Hematopoietic multipotent progenitor cell treated with erythropoietin and hydrocortisone succinate and interleukin-3 and kit ligand, for 4 days (in vitro differentiated cells): Measurements from ENCODE around the gene EMC6.
A peak's percentile ranks its signal among the peaks of the same experiment; 100 is the strongest.

Source experiments
- DNase-seq: peaks from one replicate; pipeline ENCODE4 v3.0.0-alpha.2; 2015

The EMC6 gene

DNA sequence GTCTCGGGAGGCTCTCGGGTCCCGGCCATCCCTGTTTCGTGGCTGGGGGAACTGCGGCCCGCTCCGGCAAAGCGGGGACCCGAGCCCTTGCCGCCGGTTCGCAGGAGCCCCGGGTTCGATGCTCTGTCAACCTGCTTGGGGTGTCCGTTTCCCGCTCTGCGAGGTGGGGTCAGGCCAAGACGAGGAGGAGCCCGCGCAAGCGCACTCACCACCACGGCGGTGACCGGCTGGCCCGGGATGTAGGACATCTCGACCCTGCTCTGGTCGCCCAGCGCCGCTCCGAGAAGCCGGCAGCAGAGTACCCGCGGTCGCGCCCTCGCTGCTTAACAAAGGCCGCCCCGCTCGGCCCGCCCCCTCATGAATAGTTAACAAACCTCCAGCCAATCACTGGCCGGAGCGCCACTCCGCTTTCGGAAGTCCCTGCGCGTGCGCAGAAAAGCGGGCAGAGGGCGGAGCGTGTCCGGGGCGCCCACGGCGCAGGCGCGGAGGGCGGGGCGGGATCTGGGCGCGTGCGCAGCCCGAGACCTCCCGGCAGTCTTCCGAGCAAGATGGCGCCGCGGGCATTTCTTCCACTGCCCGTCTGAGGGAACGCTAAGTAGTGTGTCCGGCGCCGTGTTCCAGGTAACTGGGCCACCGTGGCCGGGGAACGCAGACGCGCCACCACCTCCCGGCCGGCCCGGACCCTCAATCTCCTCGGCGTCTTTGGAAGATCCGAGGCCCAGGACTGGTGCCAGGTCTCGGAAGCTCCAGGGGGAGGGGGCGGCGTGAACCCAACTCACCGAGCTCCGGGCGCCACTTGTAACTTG lies at the start of gene EMC6, which contains the start of gene TAX1BP3:
TSS of gene EMC6 (plus strand) at position 534 of the 806 bp plus-strand sequence. CDS start 335 bp downstream, outside the sequence.
TSS of gene TAX1BP3 (minus strand) at position 300 of the 806 bp plus-strand sequence. CDS start at position 248, 52 bp downstream.
- peak; percentile 99 for DNase-seq

DNA sequence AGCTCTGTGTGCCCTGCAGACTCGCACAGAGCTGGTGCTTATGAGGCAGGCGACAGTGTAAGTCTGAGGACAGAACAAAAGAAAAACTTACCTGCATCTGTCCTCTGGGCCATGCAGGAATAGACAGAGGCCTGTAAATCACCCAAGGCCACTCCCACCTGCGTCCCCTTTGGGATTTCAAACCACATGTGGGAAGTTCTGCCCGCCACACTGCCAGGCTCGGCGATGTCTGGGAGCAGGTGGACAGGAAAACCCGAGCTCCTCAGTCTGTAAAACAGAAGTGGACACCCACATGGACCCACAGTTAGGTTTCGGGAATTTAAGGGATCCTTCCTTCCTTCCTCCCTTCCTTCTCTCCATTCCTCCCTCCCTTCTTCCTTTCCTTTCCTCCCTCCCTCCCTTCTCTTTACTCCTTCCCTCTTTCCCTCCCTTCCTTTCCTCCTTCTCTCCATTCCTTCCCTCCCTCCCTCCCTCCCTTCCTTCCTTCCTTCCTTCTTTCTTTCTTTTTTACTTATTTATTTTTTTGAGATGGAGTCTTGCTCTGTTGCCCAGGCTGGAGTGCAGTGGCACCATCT lies 47.4 kb upstream of the EMC6 start:
- DNase-seq = no peak

DNA sequence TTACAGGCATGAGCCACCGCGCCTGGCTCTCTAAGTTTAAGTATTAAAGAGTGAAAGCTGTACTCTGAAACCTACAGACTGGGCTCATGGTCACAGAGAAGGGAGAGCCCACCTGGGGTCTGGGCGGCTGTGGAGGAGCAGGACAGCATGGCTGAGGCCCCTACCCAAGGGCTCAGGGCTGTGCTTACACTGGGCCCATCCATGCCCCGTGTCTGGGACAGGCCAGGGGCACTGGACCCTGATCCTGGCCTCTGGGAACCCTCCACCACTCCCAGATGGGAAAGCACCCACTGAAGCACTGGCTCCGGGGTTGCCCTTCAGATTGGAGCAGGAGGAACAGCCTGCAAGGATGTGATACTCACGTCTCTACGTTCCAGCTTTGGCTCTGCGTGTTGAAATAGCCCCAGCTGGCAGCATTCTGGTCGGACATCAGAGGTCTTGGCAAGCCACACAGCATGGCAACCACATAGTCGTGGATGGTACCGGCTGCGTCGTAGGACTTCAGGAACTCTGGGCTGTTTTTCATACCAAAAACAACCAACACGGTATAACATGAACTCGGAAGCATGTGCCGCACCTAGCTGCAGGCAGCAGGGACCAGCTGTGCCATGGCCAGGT lies 45.5 kb upstream of the EMC6 start:
- no peak for DNase-seq

DNA sequence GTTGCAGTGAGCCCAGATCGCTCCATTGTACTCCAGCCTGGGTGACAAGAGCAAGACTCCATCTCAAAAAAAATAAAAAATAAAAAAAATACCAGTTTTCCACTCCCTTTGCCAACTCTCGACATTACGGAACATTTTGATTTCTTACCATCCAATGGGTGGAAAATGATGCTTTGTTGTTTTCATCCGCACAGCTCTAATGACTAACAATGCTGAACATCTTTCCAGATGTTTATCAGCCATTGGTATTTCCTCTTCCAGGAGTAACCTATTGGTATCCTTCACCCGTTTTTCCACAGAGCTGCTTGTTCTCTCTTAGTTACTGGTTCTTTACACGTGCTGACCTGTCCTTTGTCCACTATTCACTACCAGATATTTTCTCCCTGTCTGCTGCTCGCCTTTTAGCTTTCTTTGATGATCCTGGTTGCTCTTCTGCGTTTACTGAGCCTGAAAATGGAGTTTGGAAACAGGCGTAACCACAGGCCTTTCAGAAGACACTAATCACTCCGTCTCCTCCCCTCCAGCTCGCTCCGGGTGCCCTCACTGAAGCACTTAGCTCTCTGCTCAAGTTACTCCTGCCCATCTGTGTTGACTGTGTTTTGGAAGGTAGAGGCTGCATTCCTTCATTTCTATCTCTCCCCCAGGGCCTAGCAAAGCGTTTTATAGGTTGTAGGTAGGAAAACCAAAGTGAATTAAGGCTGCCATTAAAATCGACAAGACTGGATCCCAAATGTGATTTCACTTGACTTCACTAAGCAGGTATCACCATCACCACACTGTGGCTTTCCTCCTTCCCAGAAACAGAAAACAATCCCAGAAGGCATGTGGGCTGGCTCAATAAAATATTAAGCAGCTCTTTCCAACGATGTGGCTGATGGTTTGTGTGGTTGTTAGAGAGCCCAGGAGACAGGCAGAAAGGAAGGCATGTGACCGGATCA lies 41.5 kb upstream of the EMC6 start:
- DNase-seq = no peak

DNA sequence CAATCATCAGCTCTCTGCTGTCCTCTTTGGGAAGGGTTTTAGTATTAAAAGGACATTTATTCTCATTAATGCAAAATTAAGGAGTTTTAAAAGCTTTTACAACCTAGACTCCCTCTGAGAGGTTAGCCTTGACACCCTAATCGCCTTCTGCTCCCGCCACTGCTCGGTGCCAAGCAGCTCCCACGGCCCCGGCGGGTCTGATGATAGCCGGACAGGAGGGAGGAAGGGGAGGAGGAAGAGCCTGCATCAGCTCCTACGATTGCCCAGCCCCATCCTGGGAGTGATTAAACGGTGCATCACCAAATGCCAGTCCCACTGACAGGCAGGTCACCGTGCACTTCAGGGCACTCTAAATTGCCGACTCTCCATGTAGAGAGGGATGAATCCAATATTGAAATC lies 40.8 kb upstream of the EMC6 start:
- DNase-seq = no peak

DNA sequence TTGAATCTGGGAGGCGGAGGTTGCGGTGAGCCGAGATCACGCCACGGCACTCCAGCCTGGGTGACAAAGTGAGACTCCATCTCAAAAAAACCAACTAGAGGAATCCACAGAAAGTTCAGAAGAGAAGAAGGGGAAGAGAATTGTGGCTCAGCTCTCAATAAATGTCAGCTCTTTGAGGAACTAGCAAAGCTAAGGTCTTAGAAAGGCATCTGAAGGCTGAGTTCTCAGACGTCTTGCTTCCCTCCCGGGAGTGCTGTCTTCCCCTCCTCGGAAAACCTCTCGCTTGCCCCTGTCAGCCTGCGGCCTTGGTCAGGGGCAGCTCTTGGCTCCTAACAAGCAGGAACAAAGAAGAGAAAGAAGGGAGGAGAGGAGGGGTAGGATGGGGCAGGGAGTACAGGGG lies 37.8 kb upstream of the EMC6 start:
- no peak for DNase-seq

DNA sequence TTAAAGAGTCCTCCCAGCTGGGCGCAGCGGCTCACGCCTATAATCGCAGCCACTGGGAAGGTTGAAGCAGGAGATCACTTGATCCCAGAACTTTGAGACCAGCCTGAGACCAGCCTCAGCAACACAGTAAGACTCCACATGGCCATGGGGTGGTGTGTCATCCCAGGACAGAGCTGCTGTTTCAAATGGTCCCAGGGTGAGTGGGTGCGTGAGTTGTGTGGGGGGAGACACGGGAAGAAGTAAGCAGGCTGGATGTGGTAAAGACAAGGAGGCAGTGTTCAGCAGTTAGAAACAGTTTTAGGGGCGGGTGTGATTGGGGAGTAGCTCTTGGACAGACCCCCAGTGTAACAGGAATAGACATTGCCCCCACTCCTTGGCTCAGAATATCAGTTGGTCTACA lies 36.3 kb upstream of the EMC6 start:
- no peak for DNase-seq

DNA sequence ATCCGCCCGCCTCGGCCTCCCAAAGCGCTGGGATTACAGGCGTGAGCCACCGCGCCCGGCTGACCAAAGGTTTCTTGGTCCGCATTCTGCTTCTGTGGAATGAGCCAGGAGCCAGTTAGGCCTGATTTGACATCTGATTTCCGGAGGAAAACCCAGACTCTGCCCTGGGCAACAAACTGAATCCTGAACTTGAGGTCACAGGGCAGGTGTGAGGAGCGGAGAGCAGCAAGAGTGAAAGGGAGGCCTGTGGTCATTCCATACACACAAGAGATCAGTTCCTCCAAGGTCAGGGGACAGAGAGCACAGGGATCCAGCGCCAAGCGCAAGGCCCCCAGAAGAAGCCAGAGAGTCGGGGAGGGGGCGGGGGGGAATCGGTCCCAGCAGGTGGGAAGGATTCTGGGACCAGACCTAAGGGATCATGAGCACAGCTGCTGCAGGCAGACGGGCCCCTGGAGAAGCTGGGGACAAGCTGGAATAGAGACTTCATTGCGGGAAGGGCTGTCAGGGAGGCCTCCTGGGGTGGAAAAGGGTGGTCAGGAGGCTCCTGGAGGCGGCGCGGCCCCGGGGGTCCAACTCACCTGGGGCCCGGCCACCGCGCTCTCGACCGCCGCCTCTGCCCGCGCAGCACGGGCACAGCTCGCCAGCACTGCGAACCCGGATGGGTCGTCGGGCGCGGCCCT lies 33.0 kb upstream of the EMC6 start:
- DNase-seq = no peak

DNA sequence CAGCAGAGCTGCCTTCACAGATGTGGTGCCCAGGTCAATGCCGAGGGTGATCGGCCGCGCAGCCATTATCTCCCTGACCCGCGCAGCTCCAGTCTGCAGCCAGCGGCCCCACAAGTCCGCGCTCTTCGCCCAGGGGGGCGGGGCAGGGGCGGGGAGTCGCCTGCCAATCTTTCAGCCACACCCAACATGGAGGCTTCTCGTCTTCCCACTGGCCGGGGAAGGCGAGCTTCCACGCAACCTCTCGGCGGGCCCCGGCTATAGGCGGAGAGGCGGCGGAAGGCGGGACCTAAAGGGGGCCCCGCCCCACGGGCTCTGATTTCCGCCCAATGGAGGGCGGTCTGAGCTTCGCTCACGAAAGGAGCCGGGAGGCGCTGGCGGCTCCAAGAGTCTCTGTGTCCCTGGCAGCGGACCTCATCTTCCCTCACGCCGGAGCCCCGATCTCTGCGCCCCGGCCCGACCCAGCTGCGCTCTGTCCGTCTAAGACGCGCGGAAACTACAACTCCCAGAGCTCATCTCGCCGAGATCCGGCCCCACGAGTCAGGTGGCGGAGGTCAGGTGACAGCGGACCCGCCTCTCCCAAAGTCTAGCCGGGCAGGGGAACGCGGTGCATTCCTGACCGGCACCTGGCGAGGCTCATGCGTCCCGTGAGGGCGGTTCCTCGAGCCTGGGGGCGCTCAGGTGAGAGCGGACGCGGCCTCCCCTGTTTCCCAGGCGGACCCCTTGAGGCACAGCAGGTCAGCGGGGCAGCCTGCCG lies 32.3 kb upstream of the EMC6 start, which contains the start of the genes CTNS and SHPK:
TSS of gene CTNS (plus strand) at position 607 of the 754 bp plus-strand sequence. CDS start 3,447 bp downstream, outside the sequence.
TSS of gene SHPK (minus strand) at position 97 of the 754 bp plus-strand sequence. CDS start at position 66, 31 bp downstream.
- peak; percentile 99 for DNase-seq

DNA sequence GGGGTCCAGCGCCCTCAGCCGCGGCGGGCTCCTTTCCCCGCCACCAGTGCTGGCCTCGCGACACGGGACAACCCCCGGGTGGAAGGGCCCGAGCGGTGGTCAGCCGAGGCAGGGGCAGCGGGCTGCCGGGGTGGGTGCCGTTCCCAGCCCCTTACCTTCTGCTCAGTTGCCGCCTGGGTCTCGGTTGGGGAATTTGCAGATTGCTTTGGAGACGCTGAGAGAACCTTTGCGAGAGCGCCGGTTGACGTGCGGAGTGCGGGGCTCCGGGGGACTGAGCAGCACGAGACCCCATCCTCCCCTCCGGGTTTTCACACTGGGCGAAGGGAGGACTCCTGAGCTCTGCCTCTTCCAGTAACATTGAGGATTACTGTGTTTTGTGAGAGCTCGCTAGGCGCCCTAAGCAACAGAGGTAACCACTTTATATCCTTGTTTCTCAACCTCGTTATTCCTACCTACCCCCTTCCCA lies 31.7 kb upstream of the EMC6 start:
- DNase-seq = peak; percentile 42

DNA sequence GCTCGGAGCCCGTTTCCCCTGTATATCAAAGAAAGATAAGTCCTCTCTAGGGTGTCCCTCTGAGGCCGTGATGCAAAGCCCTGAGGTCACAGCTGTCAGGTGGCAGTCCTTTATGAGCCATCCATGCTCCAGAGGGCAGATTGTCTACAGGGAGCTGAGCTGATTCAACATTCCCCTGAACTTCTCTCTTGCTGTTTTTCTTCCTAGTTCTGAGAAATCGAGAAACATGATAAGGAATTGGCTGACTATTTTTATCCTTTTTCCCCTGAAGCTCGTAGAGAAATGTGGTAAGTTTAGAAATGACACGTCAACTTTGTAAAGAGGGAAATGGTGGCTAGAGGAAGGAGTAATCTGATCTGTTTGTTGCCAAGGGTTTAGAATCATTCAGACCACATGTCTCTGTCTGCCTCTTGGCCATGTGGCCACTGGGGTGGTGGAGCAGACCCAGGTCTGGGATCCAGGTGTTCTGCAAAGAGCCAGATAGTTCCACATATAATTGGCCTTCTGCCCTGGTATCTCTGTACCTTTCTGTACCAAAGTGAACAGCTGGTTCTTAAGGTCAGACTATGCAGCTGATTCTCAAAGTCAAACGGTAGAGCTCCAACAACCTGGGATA lies 28.5 kb upstream of the EMC6 start:
- DNase-seq = peak; percentile 92

DNA sequence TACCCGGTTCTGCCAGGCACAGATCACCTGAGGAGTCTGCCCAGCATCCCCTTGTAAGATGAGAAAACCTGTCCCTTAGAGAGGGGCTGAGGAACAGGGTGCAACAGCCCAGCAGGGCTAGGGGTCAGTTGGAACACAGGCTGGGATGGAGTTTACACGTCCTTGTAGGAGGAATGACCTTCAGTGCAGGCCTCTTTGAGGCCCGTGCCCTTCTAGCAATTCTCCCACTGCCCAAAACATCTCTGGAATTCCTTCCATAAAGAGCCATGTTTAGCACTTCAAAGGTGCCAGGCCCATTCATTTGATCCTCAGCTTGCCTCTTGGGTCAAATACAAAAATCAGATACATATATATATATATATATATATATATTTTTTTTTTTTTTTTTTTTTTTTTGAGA lies 27.6 kb upstream of the EMC6 start:
- no peak for DNase-seq

DNA sequence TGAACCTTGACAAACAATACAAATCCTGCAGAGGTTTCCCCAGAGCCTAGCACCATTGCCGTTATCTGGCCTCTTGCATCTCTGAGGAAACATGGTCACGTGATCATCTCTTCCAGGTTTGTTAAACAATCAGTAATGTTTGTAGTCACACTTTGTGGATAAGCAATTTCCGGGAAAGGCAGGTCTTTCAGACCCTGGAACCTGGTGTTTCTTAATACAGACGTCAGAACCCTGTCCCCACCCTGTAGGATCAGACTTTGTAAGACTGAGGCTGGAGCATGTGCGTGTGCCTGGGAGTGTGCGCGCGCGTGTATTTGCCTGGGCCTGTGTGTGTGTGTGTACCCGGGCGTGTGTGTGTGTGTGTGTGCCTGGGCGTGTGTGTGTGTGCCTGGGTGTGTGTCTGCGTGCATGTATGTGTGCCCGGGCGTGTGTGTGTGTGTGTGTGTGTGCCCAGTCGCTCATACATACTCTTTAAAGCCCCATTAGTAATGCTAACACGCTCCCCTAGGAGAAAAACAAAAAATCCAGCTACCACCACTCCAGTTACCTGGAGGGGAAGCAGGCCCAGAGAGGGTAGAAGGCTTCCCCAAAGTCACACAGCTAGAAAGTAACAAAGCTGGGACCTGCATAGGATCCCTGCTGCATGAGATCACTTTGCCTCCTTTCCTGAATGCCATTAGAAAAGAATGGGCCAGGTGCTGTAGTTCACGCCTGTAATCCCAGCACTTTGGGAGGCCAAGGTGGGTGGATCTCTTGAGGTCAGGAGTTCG lies 26.7 kb upstream of the EMC6 start:
- DNase-seq = peak; percentile 30

DNA sequence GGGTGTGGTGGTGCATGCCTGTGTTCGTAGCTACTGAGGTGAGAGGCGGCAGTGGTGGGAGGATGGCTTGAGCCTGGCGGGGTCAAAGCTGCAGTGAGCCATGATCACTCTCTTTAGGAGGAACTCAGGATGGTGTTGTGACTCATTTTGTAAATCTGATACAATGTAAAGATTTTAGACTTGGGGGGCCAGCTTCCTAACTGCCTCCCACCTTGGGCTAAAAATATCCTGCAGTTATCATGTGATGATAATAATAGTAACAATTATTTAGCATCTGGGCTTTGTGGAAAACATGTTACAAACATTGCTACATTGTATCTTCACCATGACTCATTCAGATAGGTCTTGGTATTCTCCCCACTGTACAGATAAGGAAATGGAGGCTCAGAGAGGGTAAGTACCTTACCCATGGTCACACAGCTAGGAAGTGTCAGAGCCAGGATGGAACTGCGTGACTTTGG lies 24.7 kb upstream of the EMC6 start:
- no peak for DNase-seq

DNA sequence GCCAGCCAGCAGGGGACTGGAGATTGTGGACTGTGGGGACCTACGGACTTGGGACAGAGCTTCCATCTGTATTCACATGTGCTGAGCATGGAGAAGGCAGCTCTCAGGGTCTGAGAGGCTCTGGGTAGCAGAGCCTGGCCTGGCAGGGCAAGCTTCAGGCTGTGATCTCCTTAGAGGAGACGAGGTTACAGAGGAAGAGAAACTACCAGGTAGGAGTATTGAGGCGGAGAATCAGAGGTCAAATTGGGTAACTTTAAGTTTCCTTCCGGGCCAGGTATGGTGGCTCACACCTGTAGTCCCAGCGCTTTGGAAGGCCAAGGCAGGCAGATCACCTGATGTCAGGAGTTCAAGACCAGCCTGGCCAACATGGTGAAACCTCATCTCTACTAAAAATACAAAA lies 23.3 kb upstream of the EMC6 start:
- no peak for DNase-seq

DNA sequence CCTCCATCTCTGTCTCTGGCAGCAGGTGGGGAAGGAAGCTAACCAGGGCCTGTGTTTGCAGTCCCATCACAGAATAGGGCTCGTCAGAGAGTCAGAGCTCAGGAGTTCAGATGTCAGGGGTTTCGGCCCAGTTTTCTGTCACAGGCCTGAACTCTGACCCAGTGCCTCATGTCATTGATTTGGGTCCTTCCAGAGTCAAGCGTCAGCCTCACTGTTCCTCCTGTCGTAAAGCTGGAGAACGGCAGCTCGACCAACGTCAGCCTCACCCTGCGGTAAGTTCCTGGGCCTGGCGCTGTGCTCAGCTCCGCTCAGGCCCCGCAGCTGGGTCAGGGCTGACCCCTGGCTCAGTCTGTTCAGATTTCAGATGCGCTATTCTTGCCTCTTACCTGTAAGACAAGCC lies 21.4 kb upstream of the EMC6 start:
- DNase-seq = no peak

DNA sequence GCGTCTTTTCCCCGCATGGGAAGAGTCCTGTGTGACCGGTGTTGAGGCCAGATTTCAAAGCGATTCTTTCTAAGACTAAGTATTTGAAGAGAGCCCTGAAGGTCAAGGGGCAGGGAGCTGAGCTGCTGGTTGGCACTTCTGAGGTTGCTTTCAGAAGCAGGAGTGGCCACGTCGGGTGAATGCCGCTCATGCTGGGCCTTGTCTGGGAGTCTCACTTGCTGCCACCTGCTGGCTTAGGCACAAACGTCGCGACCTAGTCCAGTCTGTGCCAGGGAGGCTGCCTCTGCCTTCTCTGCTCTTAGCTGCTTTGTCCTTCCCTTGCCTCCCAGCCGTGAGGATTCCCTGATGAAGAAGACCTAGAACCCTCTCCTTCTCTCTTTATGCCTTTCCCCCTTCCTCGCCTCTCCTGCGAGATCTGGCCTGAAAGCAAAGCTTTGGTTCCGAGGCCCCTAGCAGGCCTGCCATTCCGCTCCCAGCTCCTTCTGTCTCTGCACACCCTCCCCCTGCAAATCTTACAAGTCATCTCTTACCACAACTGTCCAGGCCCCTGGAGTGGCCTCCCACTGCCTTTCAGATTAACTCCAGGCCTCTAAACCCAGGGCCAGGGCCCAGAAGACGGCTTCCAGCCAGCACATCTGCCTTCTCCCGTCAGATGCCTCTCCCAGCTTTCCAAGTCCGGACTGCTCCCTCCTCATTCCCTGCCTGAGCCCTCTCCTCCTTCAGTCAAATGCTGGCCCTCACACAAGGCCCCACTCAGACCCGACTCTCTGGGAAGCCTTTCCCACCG lies 20.6 kb upstream of the EMC6 start:
- peak; percentile 87 for DNase-seq

DNA sequence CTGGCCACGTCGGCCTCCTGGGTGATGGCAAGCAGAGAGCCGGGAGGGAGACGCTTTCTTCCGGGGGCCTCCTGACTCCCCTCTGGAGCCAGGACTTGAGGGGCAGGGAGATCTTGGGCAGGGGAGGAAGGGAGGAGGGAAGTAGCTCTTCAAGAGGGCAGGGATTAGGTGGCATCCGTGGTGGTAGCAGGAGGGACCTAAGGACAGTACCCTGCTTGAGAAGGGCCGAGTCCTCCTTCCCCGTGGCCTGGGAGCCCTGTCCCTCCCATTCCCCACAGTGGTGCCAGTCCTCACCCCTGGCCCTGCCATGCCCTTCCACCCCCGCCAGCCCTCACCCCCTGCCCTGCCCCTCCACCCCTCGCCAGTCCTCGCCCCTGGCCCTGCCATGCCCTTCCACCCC lies 12.8 kb upstream of the EMC6 start:
- no peak for DNase-seq

DNA sequence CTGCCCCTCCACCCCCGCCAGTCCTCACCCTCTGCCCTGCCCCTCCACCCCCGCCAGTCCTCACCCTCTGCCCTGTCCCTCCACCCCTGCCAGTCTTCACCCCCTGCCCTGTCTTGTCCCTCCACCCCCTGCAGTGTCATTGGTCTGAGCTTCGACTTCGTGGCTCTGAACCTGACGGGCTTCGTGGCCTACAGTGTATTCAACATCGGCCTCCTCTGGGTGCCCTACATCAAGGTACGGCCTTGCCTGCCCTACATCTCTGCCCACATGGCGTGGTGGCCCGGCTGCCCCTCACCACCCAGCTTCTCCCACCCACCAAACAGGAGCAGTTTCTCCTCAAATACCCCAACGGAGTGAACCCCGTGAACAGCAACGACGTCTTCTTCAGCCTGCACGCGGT lies 12.3 kb upstream of the EMC6 start:
- no peak for DNase-seq
